OCI-M1 (cell line): ENCODE data around the gene C2orf72.
"Not testable (repeated sequence)": the region's sequence is repeated elsewhere in the genome, so short reads cannot be mapped to it uniquely, and the experiment has no call there.

Experiments
- DNase-seq: peaks from one replicate; lab custom pipeline; 2025; lab: John Stamatoyannopoulos, UW

The C2orf72 gene

GRCh38 chr2:231046916-231047273, 9.6 kb downstream of the C2orf72 start:
- DNase-seq = no peak

GRCh38 chr2:231047274-231047922, 10.1 kb downstream of the C2orf72 start:
- DNase-seq = no peak

- no peak for DNase-seq
Observed at GRCh38 chr2:231047923-231048915, 10.9 kb downstream of the C2orf72 start.

- no peak for DNase-seq
Observed at GRCh38 chr2:231049286-231050017, 12.1 kb downstream of the C2orf72 start.

- DNase-seq = no peak
Observed at GRCh38 chr2:231050018-231050901, 12.9 kb downstream of the C2orf72 start.

GRCh38 chr2:231051116-231051515, 13.8 kb downstream of the C2orf72 start:
- no peak for DNase-seq

GRCh38 chr2:231052494-231053451, 15.4 kb downstream of the C2orf72 start:
- peak; percentile 89 for DNase-seq

- no peak for DNase-seq
Observed at GRCh38 chr2:231053846-231054245, 16.5 kb downstream of the C2orf72 start.

- peak; percentile 96 for DNase-seq
Observed at GRCh38 chr2:231056453-231057416, 19.4 kb downstream of the C2orf72 start, which contains the start of gene PSMD1. PSMD1 (plus strand) TSS chr2:231056867; CDS start chr2:231057026, 159 bp downstream.

GRCh38 chr2:231057590-231057989, 20.3 kb downstream of the C2orf72 start:
- no peak for DNase-seq

GRCh38 chr2:231058761-231059550, 21.6 kb downstream of the C2orf72 start:
- DNase-seq = no peak

- DNase-seq = no peak
Observed at GRCh38 chr2:231059756-231060155, 22.4 kb downstream of the C2orf72 start.

- no peak for DNase-seq
Observed at GRCh38 chr2:231062776-231063175, 25.5 kb downstream of the C2orf72 start.

- peak; percentile 56 for DNase-seq
Observed at GRCh38 chr2:231063347-231063746, 26.0 kb downstream of the C2orf72 start.

- DNase-seq = no peak
Observed at GRCh38 chr2:231065966-231066365, 28.6 kb downstream of the C2orf72 start.

- not testable (repeated sequence) for DNase-seq
Observed at GRCh38 chr2:231067531-231067930, 30.2 kb downstream of the C2orf72 start.

- no peak for DNase-seq
Observed at GRCh38 chr2:231068525-231069222, 31.4 kb downstream of the C2orf72 start.
